ENCODE data around the gene COPS7B.
"Not testable (repeated sequence)": the region's sequence is repeated elsewhere in the genome, so short reads cannot be mapped to it uniquely, and the experiment has no call there.

COPS7B gene

GRCh38 chr2:231786177-231786916 is at the start of gene COPS7B:
TSS of gene COPS7B (plus strand) at chr2:231786445. CDS start at chr2:231788571, 2,126 bp downstream.
- in situ Hi-C loops (cut with MboI; ENCODE audit: low sequenced_read_pairs) = no loop called here

- in situ Hi-C loops (cut with MboI; ENCODE audit: low sequenced_read_pairs) = no loop called here
Measured at GRCh38 chr2:231737761-231738160, 48.5 kb upstream of the COPS7B start.

GRCh38 chr2:231743376-231744116 is 42.7 kb upstream of the COPS7B start:
- in situ Hi-C loops (cut with MboI; ENCODE audit: low sequenced_read_pairs) = no loop called here

GRCh38 chr2:231745303-231746038 is 40.8 kb upstream of the COPS7B start:
- in situ Hi-C loops (cut with MboI; ENCODE audit: low sequenced_read_pairs) = no loop called here

- in situ Hi-C loops (cut with MboI; ENCODE audit: low sequenced_read_pairs) = not testable (repeated sequence)
Measured at GRCh38 chr2:231748153-231748896, 37.9 kb upstream of the COPS7B start.

- in situ Hi-C loops (cut with MboI; ENCODE audit: low sequenced_read_pairs) = not testable (repeated sequence)
Measured at GRCh38 chr2:231749016-231749415, 37.2 kb upstream of the COPS7B start.

GRCh38 chr2:231751042-231751815 is 35.0 kb upstream of the COPS7B start:
- in situ Hi-C loops (cut with MboI; ENCODE audit: low sequenced_read_pairs) = no loop called here

GRCh38 chr2:231752061-231752460 is 34.2 kb upstream of the COPS7B start:
- in situ Hi-C loops (cut with MboI; ENCODE audit: low sequenced_read_pairs) = no loop called here

GRCh38 chr2:231761735-231762134 is 24.5 kb upstream of the COPS7B start:
- in situ Hi-C loops (cut with MboI; ENCODE audit: low sequenced_read_pairs) = no loop called here

- in situ Hi-C loops (cut with MboI; ENCODE audit: low sequenced_read_pairs) = no loop called here
Measured at GRCh38 chr2:231764124-231764523, 22.1 kb upstream of the COPS7B start.

GRCh38 chr2:231764760-231765159 is 21.5 kb upstream of the COPS7B start:
- in situ Hi-C loops (cut with MboI; ENCODE audit: low sequenced_read_pairs) = no loop called here

GRCh38 chr2:231765496-231765929 is 20.7 kb upstream of the COPS7B start:
- in situ Hi-C loops (cut with MboI; ENCODE audit: low sequenced_read_pairs) = no loop called here

- in situ Hi-C loops (cut with MboI; ENCODE audit: low sequenced_read_pairs) = no loop called here
Measured at GRCh38 chr2:231769170-231770136, 16.8 kb upstream of the COPS7B start.

- in situ Hi-C loops (cut with MboI; ENCODE audit: low sequenced_read_pairs) = no loop called here
Measured at GRCh38 chr2:231780123-231780908, 5.9 kb upstream of the COPS7B start.

- in situ Hi-C loops (cut with MboI; ENCODE audit: low sequenced_read_pairs) = no loop called here
Measured at GRCh38 chr2:231780909-231781797, 5.1 kb upstream of the COPS7B start, which contains the start of gene PDE6D. TSS of gene PDE6D (minus strand) at chr2:231781282. CDS start at chr2:231781114, 168 bp downstream.

GRCh38 chr2:231781798-231782726 is 4.2 kb upstream of the COPS7B start:
- in situ Hi-C loops (cut with MboI; ENCODE audit: low sequenced_read_pairs) = no loop called here
